Natural killer cell (primary cell): ENCODE measurements around the gene MIER2. TPM values are rescaled to one million over a fixed set of nuclear protein-coding genes. Genes with fewer than 3 reads are reported as not detected.
A peak's percentile ranks its signal among the peaks of the same experiment; 100 is the strongest.
"Not testable (repeated sequence)": the region's sequence is repeated elsewhere in the genome, so short reads cannot be mapped to it uniquely, and the experiment has no call there.

ENCODE experiments used
- ATAC-seq, 3 donors: fragments of 150-1000 bp in 2 of 3; fragments of 200-7000 bp in 1 of 3; cut with Tn5 transposase; 1 replicate in 1 of 3; 2 replicates in 2 of 3; pipeline ENCODE4 v1.10.0; 2021; ENCODE audit warnings: mild to moderate bottlenecking in 2 of 3, moderate library complexity in 2 of 3
- DNase-seq, 2 donors: peaks; one replicate each; pipeline versions ENCODE4 v3.0.0 to v3.0.0-alpha.2; 2013 to 2021; ENCODE audit warnings: mixed read lengths in 1 of 2
- H3K27ac ChIP-seq: one replicate; pipeline ENCODE4 v1.5.1; 2013; ENCODE audit warnings: mild to moderate bottlenecking, low read length
- H3K27me3 ChIP-seq: one replicate; pipeline ENCODE4 v1.6.1; 2013; ENCODE audit warnings: low read length; ENCODE audit not compliant: control insufficient read depth, insufficient read depth
- H3K36me3 ChIP-seq: one replicate; pipeline ENCODE4 v1.6.1; 2013; ENCODE audit warnings: low read length; ENCODE audit not compliant: control insufficient read depth, insufficient read depth
- H3K4me1 ChIP-seq: one replicate; pipeline ENCODE4 v1.6.1; 2013; ENCODE audit warnings: low read length; ENCODE audit not compliant: control insufficient read depth, insufficient read depth
- H3K4me3 ChIP-seq: one replicate; pipeline ENCODE4 v1.5.1; 2013; ENCODE audit warnings: low read length
- H3K9me3 ChIP-seq: one replicate; pipeline ENCODE4 v1.6.1; 2013; ENCODE audit warnings: low read length; ENCODE audit not compliant: control insufficient read depth, insufficient read depth
- H3K27ac Mint-ChIP-seq, 2 donors: one replicate each; pipeline ENCODE4 v1.8.0; 2022; ENCODE audit warnings: mild to moderate bottlenecking in 2 of 2, mixed read lengths in 2 of 2, moderate library complexity in 1 of 2
- H3K27me3 Mint-ChIP-seq, 2 donors: one replicate each; pipeline ENCODE4 v1.8.0; 2022; ENCODE audit warnings: low read depth in 2 of 2, mixed read lengths in 2 of 2
- H3K36me3 Mint-ChIP-seq: one replicate; pipeline ENCODE4 v1.8.0; 2022; ENCODE audit warnings: mixed read lengths
- H3K4me1 Mint-ChIP-seq, 2 donors: one replicate each; pipeline ENCODE4 v1.8.0; 2022; ENCODE audit warnings: mixed read lengths in 2 of 2
- H3K4me3 Mint-ChIP-seq: one replicate; pipeline ENCODE4 v1.8.0; 2022; ENCODE audit warnings: mild to moderate bottlenecking, moderate library complexity, mixed read lengths
- H3K9me3 Mint-ChIP-seq, 2 donors: one replicate each; pipeline ENCODE4 v1.8.0; 2022; ENCODE audit warnings: mixed read lengths in 2 of 2
- CTCF ChIP-seq: fragments of 200-600 bp; IDR thresholded peaks from one replicate; pipeline ENCODE4 v1.8.0; 2022; ENCODE audit warnings: antibody characterized with exemption
- WGBS: methylation state at CpG from one replicate; pipeline ENCODE4 v1.1.7; 2013; ENCODE audit warnings: missing lambda C conversion rate; ENCODE audit not compliant: insufficient coverage; 5-methylcytosine and 5-hydroxymethylcytosine counted together
- intact Hi-C: fragments of 100-400 bp; cut with micrococcal nuclease; formaldehyde crosslinking; loops from one replicate; pipeline ENCODE4 v1.14.2; 2022
- total RNA-seq, 4 donors: library from RNA; stranded (reverse); fragments of 120-200 nt in 1 of 4; gene quantifications; one replicate each; pipeline versions ENCODE4 v1.2.3 to v1.2.4, GENCODE V29; 2013 to 2022

Gene MIER2
- total RNA-seq, 3 donors from 2014 or later (not counting 1 experiment from before 2014, with no cell fraction given) = 14.8 to 17.7 (median 15.4) TPM

- H3K4me1 Mint-ChIP-seq = peaks cover 0 to 15% of the 10 kb centered on the region in 2 donors
- H3K27ac Mint-ChIP-seq, intact Hi-C loops, H3K36me3 ChIP-seq, H3K4me1 ChIP-seq, DNase-seq, H3K4me3 Mint-ChIP-seq, H3K4me3 ChIP-seq, H3K9me3 ChIP-seq, H3K36me3 Mint-ChIP-seq, H3K9me3 Mint-ChIP-seq, ATAC-seq, H3K27ac ChIP-seq: not testable (repeated sequence)
- H3K27me3 ChIP-seq = peaks cover 14% of the 10 kb centered on the region
- 89% methylated on average over 7 of the region's 8 CpGs for whole genome bisulfite sequencing
- H3K27me3 Mint-ChIP-seq = peaks cover 34 to 36% of the 10 kb centered on the region in 2 donors
Observed at GRCh38 chr19:386189-386588, 41.6 kb upstream of the MIER2 start.

- Mint-ChIP-seq H3K4me3 (no peak overlapping the region), H3K4me1 (peaks cover 0 to 20% of the 10 kb centered on the region in 2 donors), H3K36me3 (no peaks in the 10 kb centered on the region), H3K9me3 (peaks cover 0 to 5% of the 10 kb centered on the region in 2 donors), H3K27ac (no peak overlapping the region), H3K27me3 (peaks cover 34 to 36% of the 10 kb centered on the region in 2 donors)
- H3K27ac ChIP-seq = no peak overlapping the region
- H3K36me3 ChIP-seq = no peaks in the 10 kb centered on the region
- no peaks in the 10 kb centered on the region for H3K4me1 ChIP-seq
- DNase-seq (no peak), ATAC-seq (peak in 1 of 3 donors; percentile 64)
- no peaks in the 10 kb centered on the region for H3K9me3 ChIP-seq
- WGBS = 61% methylated on average over 9 of the region's 9 CpGs
- peaks cover 14% of the 10 kb centered on the region for H3K27me3 ChIP-seq
- TF ChIP-seq CTCF = no peak
- intact Hi-C loops = no loop called here
- no peak overlapping the region for H3K4me3 ChIP-seq
Observed at GRCh38 chr19:384799-385169, 40.2 kb upstream of the MIER2 start.

- H3K4me3 Mint-ChIP-seq = no peak overlapping the region
- ATAC-seq (peak in 1 of 3 donors; percentile 61), DNase-seq (peak in 1 of 2 donors; percentile 31)
- Histone ChIP-seq H3K27ac (no peak overlapping the region), H3K27me3 (peaks cover 14% of the 10 kb centered on the region), H3K36me3 (no peaks in the 10 kb centered on the region), H3K9me3 (no peaks in the 10 kb centered on the region), H3K4me3 (no peak overlapping the region), H3K4me1 (no peaks in the 10 kb centered on the region)
- intact Hi-C loops = no loop called here
- WGBS = 21% methylated on average over 44 of the region's 44 CpGs
- H3K36me3 Mint-ChIP-seq = no peaks in the 10 kb centered on the region
- TF ChIP-seq CTCF = no peak
- peak overlapping the region in 1 of 2 donors; percentile 78 for H3K27ac Mint-ChIP-seq
- peaks cover 34 to 36% of the 10 kb centered on the region in 2 donors for H3K27me3 Mint-ChIP-seq
- peaks cover 0 to 20% of the 10 kb centered on the region in 2 donors for H3K4me1 Mint-ChIP-seq
- H3K9me3 Mint-ChIP-seq = peaks cover 0 to 5% of the 10 kb centered on the region in 2 donors
Observed at GRCh38 chr19:383922-384798, 39.6 kb upstream of the MIER2 start.

- Mint-ChIP-seq H3K4me1 (peaks cover 0 to 20% of the 10 kb centered on the region in 2 donors), H3K4me3 (no peak overlapping the region), H3K36me3 (no peaks in the 10 kb centered on the region), H3K9me3 (peaks cover 0 to 5% of the 10 kb centered on the region in 2 donors), H3K27ac (peak overlapping the region in 1 of 2 donors; percentile 78), H3K27me3 (peaks cover 30 to 36% of the 10 kb centered on the region in 2 donors)
- Histone ChIP-seq H3K4me1 (no peaks in the 10 kb centered on the region), H3K9me3 (no peaks in the 10 kb centered on the region), H3K4me3 (no peak overlapping the region), H3K27me3 (peaks cover 14% of the 10 kb centered on the region), H3K36me3 (no peaks in the 10 kb centered on the region), H3K27ac (no peak overlapping the region)
- 85% methylated on average over 19 of the region's 19 CpGs for WGBS
- TF ChIP-seq CTCF = no peak
- ATAC-seq = no peak
- intact Hi-C loops = no loop called here
- no peak for DNase-seq
Observed at GRCh38 chr19:383040-383439, 38.4 kb upstream of the MIER2 start.

- H3K4me3 ChIP-seq, H3K4me1 ChIP-seq, H3K36me3 Mint-ChIP-seq, H3K9me3 Mint-ChIP-seq, H3K4me3 Mint-ChIP-seq, intact Hi-C loops, H3K36me3 ChIP-seq, H3K9me3 ChIP-seq, H3K27ac ChIP-seq: not testable (repeated sequence)
- peak in 1 of 2 donors; percentile 49 for DNase-seq
- WGBS = 46% methylated on average over 7 of the region's 9 CpGs
- H3K27me3 ChIP-seq = peaks cover 14% of the 10 kb centered on the region
- H3K27ac Mint-ChIP-seq = peak overlapping the region in 1 of 2 donors; percentile 78
- H3K4me1 Mint-ChIP-seq = peaks cover 0 to 24% of the 10 kb centered on the region in 2 donors
- peak in 1 of 3 donors; percentile 89 for ATAC-seq
- peaks cover 29 to 36% of the 10 kb centered on the region in 2 donors for H3K27me3 Mint-ChIP-seq
Observed at GRCh38 chr19:382578-382977, 38.0 kb upstream of the MIER2 start.

GRCh38 chr19:381901-382300 lies 37.3 kb upstream of the MIER2 start:
- intact Hi-C loops, H3K4me3 Mint-ChIP-seq, H3K9me3 Mint-ChIP-seq, H3K27ac Mint-ChIP-seq, ATAC-seq, H3K4me3 ChIP-seq, H3K27ac ChIP-seq, H3K36me3 Mint-ChIP-seq, DNase-seq, H3K9me3 ChIP-seq, H3K36me3 ChIP-seq, H3K4me1 ChIP-seq: not testable (repeated sequence)
- H3K27me3 Mint-ChIP-seq = peaks cover 26 to 36% of the 10 kb centered on the region in 2 donors
- peaks cover 0 to 24% of the 10 kb centered on the region in 2 donors for H3K4me1 Mint-ChIP-seq
- WGBS = 57% methylated on average over 9 of the region's 11 CpGs
- peaks cover 14% of the 10 kb centered on the region for H3K27me3 ChIP-seq
